Measurements from ENCODE around the gene ELFN2. TPM values are rescaled to one million over a fixed set of nuclear protein-coding genes. Genes with fewer than 3 reads are reported as not detected.
"Not testable (repeated sequence)": the region's sequence is repeated elsewhere in the genome, so short reads cannot be mapped to it uniquely, and the experiment has no call there.

Gene ELFN2
- total RNA-seq, 1 donor from 2014 or later: 0.10 TPM

DNA sequence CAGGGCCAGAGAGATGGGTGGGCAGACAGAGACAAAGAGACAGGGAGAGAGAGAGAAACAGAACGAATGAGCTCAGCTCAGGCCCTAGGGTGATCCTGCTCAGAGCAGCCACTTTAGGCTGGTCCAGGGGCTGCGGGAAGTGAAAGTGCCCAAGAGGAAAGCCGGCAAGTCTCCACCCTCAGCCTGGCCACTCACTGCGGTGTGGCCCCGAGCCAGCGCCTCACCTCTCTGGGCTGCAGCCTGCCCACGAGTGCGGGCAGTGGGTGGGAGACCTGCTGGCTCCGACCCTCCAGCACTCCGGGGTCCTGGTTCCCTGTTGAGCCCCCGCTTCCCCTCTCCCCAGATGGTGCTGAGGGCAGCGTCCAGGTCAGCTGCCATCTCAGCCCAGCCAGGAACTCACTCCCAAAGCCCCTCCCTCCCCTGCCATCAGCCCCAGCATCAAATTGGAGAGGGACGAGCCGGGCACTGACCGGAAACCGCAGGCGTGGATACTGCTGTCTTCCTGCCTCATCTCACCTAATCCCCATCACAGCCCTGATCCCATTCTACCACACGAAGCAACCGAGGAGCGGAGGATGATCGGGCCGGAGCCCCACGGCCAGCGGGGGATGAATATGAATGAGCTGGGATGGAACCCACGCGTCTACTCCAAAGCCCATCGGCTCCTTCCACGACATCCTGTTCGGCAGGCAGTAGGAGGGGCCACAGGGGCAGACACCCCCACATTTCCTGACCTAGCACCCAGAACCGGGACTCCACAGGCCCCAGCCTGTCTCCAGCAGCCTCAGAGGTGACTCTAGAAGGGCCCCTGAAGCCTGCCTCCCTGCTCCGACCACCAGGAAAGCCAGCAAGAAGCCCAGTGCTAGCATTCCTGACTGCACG is 16.9 kb downstream of the ELFN2 start:
- DNase-seq (ENCODE audit: low spot score): no peak

- DNase-seq (ENCODE audit: low spot score): no peak
Measured at GRCh38 chr22:37409459-37410050, 17.7 kb downstream of the ELFN2 start.

- no peak for DNase-seq (ENCODE audit: low spot score)
Measured at GRCh38 chr22:37409031-37409430, 18.2 kb downstream of the ELFN2 start.

- DNase-seq (ENCODE audit: low spot score): no peak
Measured at GRCh38 chr22:37407856-37408255, 19.4 kb downstream of the ELFN2 start.

GRCh38 chr22:37406441-37407235 is 20.6 kb downstream of the ELFN2 start:
- no peak for DNase-seq (ENCODE audit: low spot score)

GRCh38 chr22:37404091-37404490 is 23.2 kb downstream of the ELFN2 start:
- no peak for DNase-seq (ENCODE audit: low spot score)

- no peak for DNase-seq (ENCODE audit: low spot score)
Measured at GRCh38 chr22:37403267-37403960, 23.9 kb downstream of the ELFN2 start.

DNA sequence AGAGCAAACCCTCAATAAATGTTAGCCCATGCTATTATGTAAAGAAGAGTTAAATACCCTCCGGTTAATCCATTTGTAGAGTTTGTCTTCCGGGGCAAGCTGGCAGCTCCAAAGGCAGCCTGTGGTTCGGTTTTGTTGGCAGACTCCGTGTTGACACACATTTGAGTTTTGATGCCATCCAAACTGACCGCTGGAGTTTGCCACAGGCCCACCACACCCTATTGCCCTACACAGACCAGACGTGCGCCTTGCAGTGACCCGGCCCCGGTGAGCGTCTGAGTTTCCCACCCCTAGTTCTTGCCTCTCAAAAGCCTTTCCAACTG is 25.1 kb downstream of the ELFN2 start:
- no peak for DNase-seq (ENCODE audit: low spot score)

- no peak for DNase-seq (ENCODE audit: low spot score)
Measured at GRCh38 chr22:37401401-37402183, 25.7 kb downstream of the ELFN2 start.

- DNase-seq (ENCODE audit: low spot score): no peak
Measured at GRCh38 chr22:37400719-37401118, 26.6 kb downstream of the ELFN2 start.

DNA sequence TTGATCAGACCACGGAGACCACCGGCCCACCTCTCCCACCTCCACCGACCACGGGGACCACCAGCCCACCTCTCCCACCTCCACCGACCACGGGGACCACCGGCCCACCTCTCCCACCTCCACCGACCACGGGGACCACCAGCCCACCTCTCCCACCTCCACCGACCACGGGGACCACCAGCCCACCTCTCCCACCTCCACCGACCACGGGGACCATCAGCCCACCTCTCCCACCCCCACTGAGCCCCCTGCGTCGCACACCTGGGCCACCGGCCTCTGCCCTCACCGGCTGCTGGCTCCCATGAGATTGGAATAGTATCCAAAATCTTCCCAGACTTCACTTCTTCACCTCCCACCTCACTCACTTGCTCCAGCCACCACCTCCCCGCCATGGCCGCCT is 27.8 kb downstream of the ELFN2 start:
- not testable (repeated sequence) for DNase-seq (ENCODE audit: low spot score)

DNA sequence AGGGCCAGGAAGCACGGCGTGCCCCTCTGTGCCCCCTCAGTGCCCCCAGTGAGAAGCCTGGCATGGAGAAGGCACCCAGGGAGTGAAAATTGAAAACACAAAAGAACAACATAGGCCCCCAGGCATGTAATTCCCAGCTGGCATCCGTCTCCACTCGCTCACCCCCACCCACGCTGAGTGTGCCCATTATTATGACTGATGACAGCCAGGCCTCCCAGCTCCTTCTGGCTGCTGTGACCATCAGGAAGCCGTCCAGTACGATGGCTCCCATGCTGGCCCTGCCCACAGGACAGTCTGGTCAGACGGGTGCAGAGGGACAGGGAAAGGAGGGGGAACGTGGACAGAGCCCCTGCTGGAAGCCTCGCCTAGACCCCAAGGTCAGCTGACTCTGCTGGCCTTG is 30.1 kb downstream of the ELFN2 start:
- no peak for DNase-seq (ENCODE audit: low spot score)

- no peak for DNase-seq (ENCODE audit: low spot score)
Measured at GRCh38 chr22:37396488-37397084, 30.7 kb downstream of the ELFN2 start.

- no peak for DNase-seq (ENCODE audit: low spot score)
Measured at GRCh38 chr22:37394341-37394740, 32.9 kb downstream of the ELFN2 start.

GRCh38 chr22:37393746-37394145 is 33.5 kb downstream of the ELFN2 start:
- no peak for DNase-seq (ENCODE audit: low spot score)

DNA sequence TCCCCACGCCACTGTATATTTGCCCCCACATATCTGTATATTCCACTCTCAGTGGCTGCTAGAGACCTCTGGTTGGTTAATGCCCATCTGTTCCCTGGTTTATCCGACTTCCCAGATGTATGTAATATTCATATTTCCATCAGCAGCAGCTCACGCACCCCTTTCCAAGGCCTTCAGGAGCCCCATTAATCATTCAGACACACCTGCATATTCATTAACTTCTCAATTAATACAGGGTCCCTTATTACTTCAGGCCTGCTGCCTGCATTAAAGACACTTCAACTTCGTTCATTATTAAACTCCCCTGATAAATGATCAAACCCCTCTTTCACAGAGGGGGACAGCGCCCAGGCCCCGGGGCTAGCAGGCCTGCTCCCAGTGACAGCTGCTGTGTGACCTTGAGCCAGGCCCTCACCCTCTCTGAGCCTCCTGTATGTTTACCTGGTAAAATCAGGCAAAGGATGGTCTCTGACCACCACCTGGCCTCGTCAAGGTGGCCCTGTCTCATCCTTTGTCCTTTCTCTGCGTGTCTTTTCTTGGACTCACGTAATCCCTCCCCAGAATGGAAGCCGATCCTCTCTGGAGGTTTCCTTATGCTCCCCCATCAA is 34.5 kb downstream of the ELFN2 start:
- DNase-seq (ENCODE audit: low spot score): no peak

DNA sequence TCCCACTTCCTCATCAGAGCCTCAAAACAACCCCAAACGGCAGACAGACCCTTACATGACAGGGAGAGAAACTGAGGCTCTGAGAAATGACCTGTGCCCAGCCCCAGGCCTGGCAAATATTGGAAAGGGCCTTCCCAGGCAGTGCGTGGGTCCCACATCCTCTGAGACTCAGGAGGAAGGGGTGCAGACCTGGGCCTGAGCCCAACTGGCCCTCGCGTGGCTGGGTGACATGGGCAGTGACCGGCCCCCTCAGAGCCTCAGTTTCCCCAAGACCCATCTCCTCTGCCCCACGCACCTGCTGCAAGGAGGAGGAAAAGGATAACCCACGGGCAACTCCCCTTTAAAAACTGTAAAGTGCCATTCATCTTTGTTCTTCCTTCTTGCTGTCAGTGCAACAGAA is 35.6 kb downstream of the ELFN2 start:
- no peak for DNase-seq (ENCODE audit: low spot score)

DNA sequence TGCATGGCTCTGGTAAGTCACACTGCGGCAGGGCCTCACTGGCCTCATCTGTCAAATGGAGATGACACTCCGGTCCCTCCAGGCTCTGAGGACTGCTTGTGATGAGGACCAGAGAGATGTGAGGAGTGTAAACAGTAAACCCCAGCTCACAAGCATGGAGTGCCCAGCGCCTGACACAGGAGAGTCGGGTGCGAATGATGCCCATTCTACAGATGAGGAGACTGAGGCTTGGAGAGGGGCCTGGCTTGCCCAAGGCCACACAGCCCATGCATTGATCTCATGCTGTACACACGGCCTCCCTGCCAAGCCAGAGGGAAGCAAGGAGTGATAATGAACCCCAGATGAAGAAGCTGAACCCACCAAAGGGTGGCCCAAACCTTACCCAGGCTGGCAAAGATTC is 37.2 kb downstream of the ELFN2 start:
- DNase-seq (ENCODE audit: low spot score): no peak

- DNase-seq (ENCODE audit: low spot score): no peak
Measured at GRCh38 chr22:37388538-37388937, 38.7 kb downstream of the ELFN2 start.

GRCh38 chr22:37387793-37388192 is 39.5 kb downstream of the ELFN2 start:
- DNase-seq (ENCODE audit: low spot score): no peak

Measured in ureter (tissue), 1 donor.